Measurements from ENCODE around the gene NFIB.
A peak's percentile ranks its signal among the peaks of the same experiment; 100 is the strongest.

DNA sequence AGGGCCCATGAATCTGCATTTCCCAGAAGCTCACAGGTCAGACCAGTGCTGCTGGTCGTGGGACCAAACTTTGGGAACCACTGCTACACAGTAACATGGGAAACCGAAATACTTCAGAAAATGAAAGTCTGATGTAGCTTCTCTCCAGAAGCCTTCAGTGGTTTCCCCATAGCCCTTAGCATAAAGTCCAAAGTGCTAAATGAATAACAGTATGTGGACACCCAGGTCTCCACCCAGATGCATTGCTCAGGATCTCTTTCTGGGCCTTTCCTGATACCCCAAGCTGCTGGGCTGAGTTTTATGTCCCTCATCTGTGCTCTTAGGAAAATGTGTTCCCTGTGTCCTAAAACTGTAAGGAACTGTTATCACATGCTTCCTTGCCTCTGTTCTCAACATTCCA, 100.4 kb downstream of the NFIB start:
- TF ChIP-seq, protein P1, sequence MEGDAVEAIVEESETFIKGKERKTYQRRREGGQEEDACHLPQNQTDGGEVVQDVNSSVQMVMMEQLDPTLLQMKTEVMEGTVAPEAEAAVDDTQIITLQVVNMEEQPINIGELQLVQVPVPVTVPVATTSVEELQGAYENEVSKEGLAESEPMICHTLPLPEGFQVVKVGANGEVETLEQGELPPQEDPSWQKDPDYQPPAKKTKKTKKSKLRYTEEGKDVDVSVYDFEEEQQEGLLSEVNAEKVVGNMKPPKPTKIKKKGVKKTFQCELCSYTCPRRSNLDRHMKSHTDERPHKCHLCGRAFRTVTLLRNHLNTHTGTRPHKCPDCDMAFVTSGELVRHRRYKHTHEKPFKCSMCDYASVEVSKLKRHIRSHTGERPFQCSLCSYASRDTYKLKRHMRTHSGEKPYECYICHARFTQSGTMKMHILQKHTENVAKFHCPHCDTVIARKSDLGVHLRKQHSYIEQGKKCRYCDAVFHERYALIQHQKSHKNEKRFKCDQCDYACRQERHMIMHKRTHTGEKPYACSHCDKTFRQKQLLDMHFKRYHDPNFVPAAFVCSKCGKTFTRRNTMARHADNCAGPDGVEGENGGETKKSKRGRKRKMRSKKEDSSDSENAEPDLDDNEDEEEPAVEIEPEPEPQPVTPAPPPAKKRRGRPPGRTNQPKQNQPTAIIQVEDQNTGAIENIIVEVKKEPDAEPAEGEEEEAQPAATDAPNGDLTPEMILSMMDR (IDR thresholded peaks at IDR 0.05), result no peak
- TF ChIP-seq POLR2AphosphoS5 (IDR thresholded peaks at IDR 0.05), result peak in 1 of 3 donors; percentile 6
- TF ChIP-seq EP300 (IDR thresholded peaks at IDR 0.05; ENCODE audit: low read depth), result no peak
- TF ChIP-seq POLR2A (IDR thresholded peaks at IDR 0.05), result no peak
